Gastroesophageal sphincter (tissue), 4 donors: ENCODE results near the gene PELO. TPM values are rescaled to one million over a fixed set of nuclear protein-coding genes. Genes with fewer than 3 reads are reported as not detected.

ENCODE experiments used
- ATAC-seq: fragments of 150-250 bp; one replicate; pipeline ENCODE4 v1.9.1; 2016; ENCODE audit warnings: mild to moderate bottlenecking, moderate library complexity
- H3K27ac ChIP-seq, 4 donors: fragments of 200-600 bp; sonication (generic) in 3 of 4; 1 replicate in 3 of 4; 2 replicates in 1 of 4; pipeline ENCODE4 v1.5.1; 2016 to 2019
- H3K27me3 ChIP-seq: fragments of 200-600 bp; sonication (generic); one replicate; pipeline ENCODE4 v1.5.1; 2019
- H3K36me3 ChIP-seq, 2 donors: fragments of 200-600 bp; sonication (generic); one replicate each; pipeline ENCODE4 v1.5.1; 2019; ENCODE audit warnings: control low read depth in 1 of 2
- H3K4me1 ChIP-seq, 3 donors: fragments of 200-600 bp; sonication (generic); 1 replicate in 2 of 3; 2 replicates in 1 of 3; pipeline ENCODE4 v1.5.1; 2016 to 2019; ENCODE audit warnings: control low read depth in 2 of 3
- H3K4me3 ChIP-seq, 2 donors: fragments of 200-600 bp; sonication (generic); one replicate each; pipeline ENCODE4 v1.5.1; 2019; ENCODE audit warnings: mild to moderate bottlenecking in 1 of 2, moderate library complexity in 1 of 2
- H3K9me3 ChIP-seq, 3 donors: fragments of 200-600 bp; sonication (generic); one replicate each; pipeline ENCODE4 v1.5.1; 2017 to 2019; ENCODE audit warnings: control low read depth in 2 of 3
- CTCF ChIP-seq, 4 experiments: fragments of 200-600 bp in 2 of 4; fragments of 450-650 bp in 2 of 4; sonication (generic) in 1 of 4; IDR thresholded peaks; one replicate each; pipeline ENCODE4 v1.5.1; 2017 to 2019; ENCODE audit warnings: antibody characterized with exemption in 4 of 4, mild to moderate bottlenecking in 2 of 4, moderate library complexity in 2 of 4
- EP300 ChIP-seq: sonication (generic); formaldehyde crosslinking; IDR thresholded peaks from one replicate; pipeline ENCODE4 v1.6.1; 2017; ENCODE audit warnings: antibody characterized with exemption, mild to moderate bottlenecking
- POLR2A ChIP-seq, 2 donors: fragments of 450-650 bp; IDR thresholded peaks; one replicate each; pipeline ENCODE4 v1.6.1; 2017; ENCODE audit warnings: antibody characterized with exemption in 2 of 2, mild to moderate bottlenecking in 2 of 2, moderate library complexity in 1 of 2
- POLR2AphosphoS5 ChIP-seq: sonication (generic); formaldehyde crosslinking; IDR thresholded peaks from one replicate; pipeline ENCODE4 v1.6.1; 2017; ENCODE audit warnings: antibody characterized with exemption
- WGBS, 2 donors: methylation state at CpG; one replicate each; pipeline ENCODE4 v1.1.5; 2018; ENCODE audit warnings: low coverage in 1 of 2; 5-methylcytosine and 5-hydroxymethylcytosine counted together
- total RNA-seq, 4 donors: library from RNA; depleted of rRNA; stranded (reverse); fragments of >200 nt; gene quantifications; one replicate each; pipeline ENCODE4 v1.1.0, GENCODE V29; 2016

Gene PELO
- total RNA-seq, 4 donors from 2014 or later: 49.4 to 78.0 (median 59.0) TPM

- WGBS, 2 donors: 94 to 100% methylated on average over 1 of the region's 1 CpG
- Histone ChIP-seq H3K4me1 (peaks cover 0 to 16% (median 3%) of the 10 kb centered on the region in 3 donors), H3K36me3 (no peaks in the 10 kb centered on the region), H3K27me3 (no peaks in the 10 kb centered on the region), H3K27ac (no peak overlapping the region), H3K4me3 (no peak overlapping the region), H3K9me3 (no peaks in the 10 kb centered on the region)
- TF ChIP-seq CTCF (IDR thresholded peaks at IDR 0.05): no peak
- no peak for TF ChIP-seq EP300
- no peak for TF ChIP-seq POLR2AphosphoS5
- TF ChIP-seq POLR2A (IDR thresholded peaks at IDR 0.05): no peak
- no peak for ATAC-seq
These were observed 28.4 kb upstream of the PELO start for GRCh38 chr5:52759331-52759730.

- no peaks in the 10 kb centered on the region for H3K9me3 ChIP-seq
- H3K27ac ChIP-seq: no peak overlapping the region
- 100% methylated on average over 1 of the region's 1 CpG; no CpG with 5 or more reads in 1 of the 2 donors for WGBS, 2 donors
- H3K4me1 ChIP-seq: peaks cover 0 to 16% (median 3%) of the 10 kb centered on the region in 3 donors
- TF ChIP-seq CTCF (IDR thresholded peaks at IDR 0.05): no peak
- TF ChIP-seq POLR2A (IDR thresholded peaks at IDR 0.05): no peak
- no peak for TF ChIP-seq POLR2AphosphoS5
- no peak for TF ChIP-seq EP300
- no peak for ATAC-seq
- H3K27me3 ChIP-seq: no peaks in the 10 kb centered on the region
- no peak overlapping the region for H3K4me3 ChIP-seq
- H3K36me3 ChIP-seq: no peaks in the 10 kb centered on the region
These were observed 26.9 kb upstream of the PELO start for GRCh38 chr5:52760695-52761366.

- Histone ChIP-seq H3K4me1 (no peaks in the 10 kb centered on the region), H3K27ac (no peak overlapping the region), H3K9me3 (no peaks in the 10 kb centered on the region), H3K27me3 (no peaks in the 10 kb centered on the region), H3K4me3 (no peak overlapping the region), H3K36me3 (no peaks in the 10 kb centered on the region)
- no peak for ATAC-seq
- TF ChIP-seq POLR2AphosphoS5 (no peak), POLR2A (IDR thresholded peaks at IDR 0.05) (no peak), CTCF (IDR thresholded peaks at IDR 0.05) (no peak), EP300 (no peak)
- WGBS, 2 donors: 94 to 100% methylated on average over 1 to 2 of the region's 2 CpGs
These were observed 20.4 kb upstream of the PELO start for GRCh38 chr5:52767217-52767743.

- Histone ChIP-seq H3K36me3 (no peaks in the 10 kb centered on the region), H3K4me3 (no peak overlapping the region), H3K9me3 (no peaks in the 10 kb centered on the region), H3K27ac (no peak overlapping the region), H3K4me1 (no peaks in the 10 kb centered on the region), H3K27me3 (no peaks in the 10 kb centered on the region)
- WGBS, 2 donors: 80 to 85% methylated on average over 1 of the region's 1 CpG
- ATAC-seq: no peak
- TF ChIP-seq POLR2A (IDR thresholded peaks at IDR 0.05) (no peak), CTCF (IDR thresholded peaks at IDR 0.05) (no peak), EP300 (no peak), POLR2AphosphoS5 (no peak)
These were observed 19.8 kb upstream of the PELO start for GRCh38 chr5:52767766-52768480.
